ENCODE results near the gene A2ML1. TPM values are rescaled to one million over a fixed set of nuclear protein-coding genes. Genes with fewer than 3 reads are reported as not detected.
"Not testable (repeated sequence)": the region's sequence is repeated elsewhere in the genome, so short reads cannot be mapped to it uniquely, and the experiment has no call there.

A2ML1 gene
- total RNA-seq, 1 experiment from 2014 or later = not detected

GRCh38 chr12:8817856-8818255 is 4.6 kb upstream of the A2ML1 start:
- DNase-seq (ENCODE audit: low spot score) = no peak

- DNase-seq (ENCODE audit: low spot score) = no peak
These were observed 3.9 kb upstream of the A2ML1 start for GRCh38 chr12:8818526-8818925.

DNA sequence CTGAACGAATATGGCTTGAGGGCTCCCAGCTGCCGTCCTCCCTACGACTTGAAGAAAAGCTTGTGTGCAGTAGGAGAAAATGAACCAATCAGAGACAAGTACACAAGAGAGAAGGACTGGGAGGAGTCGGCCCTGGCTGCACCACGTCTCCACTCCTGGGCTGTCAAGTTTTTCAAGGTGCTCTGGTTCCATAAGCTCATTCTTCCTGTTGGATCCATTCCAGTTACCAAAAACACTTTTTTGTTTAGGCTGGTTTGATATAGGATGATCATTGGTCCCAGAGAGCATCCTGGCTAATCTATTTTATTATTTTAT is 2.8 kb upstream of the A2ML1 start:
- no peak for DNase-seq (ENCODE audit: low spot score)

- DNase-seq (ENCODE audit: low spot score) = not testable (repeated sequence)
These were observed 1.6 kb upstream of the A2ML1 start for GRCh38 chr12:8820676-8821407.

DNA sequence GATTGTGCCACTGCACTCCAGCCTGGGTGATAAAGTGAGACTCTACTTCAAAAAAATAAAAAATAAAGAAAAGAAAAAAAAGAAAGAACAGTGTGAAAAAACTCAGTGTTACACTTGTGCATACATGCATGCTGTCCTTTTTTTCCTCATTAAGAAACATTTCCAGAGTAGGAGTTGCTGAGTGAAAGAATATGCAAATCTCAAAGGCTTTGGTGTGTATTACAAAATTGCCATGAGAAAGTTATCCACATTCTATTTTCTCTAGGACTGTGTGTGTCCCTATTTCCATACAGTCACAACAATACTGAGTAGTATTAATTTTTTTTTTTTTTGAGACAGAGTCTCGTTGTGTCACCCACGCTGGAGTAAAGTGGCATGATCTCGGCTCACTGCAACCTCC is 830 bp upstream of the A2ML1 start:
- no peak for DNase-seq (ENCODE audit: low spot score)

- peak; percentile 1 for DNase-seq (ENCODE audit: low spot score)
These were observed 1.3 kb downstream of the A2ML1 start for GRCh38 chr12:8823565-8824300.

GRCh38 chr12:8827551-8828256 is 5.3 kb downstream of the A2ML1 start:
- no peak for DNase-seq (ENCODE audit: low spot score)

GRCh38 chr12:8828257-8829124 is 6.1 kb downstream of the A2ML1 start:
- peak; percentile 1 for DNase-seq (ENCODE audit: low spot score)

GRCh38 chr12:8829125-8829518 is 6.7 kb downstream of the A2ML1 start:
- DNase-seq (ENCODE audit: low spot score) = no peak

- no peak for DNase-seq (ENCODE audit: low spot score)
These were observed 7.2 kb downstream of the A2ML1 start for GRCh38 chr12:8829621-8830020.

GRCh38 chr12:8831116-8831515 is 8.7 kb downstream of the A2ML1 start:
- no peak for DNase-seq (ENCODE audit: low spot score)

GRCh38 chr12:8832500-8832899 is 10.1 kb downstream of the A2ML1 start:
- DNase-seq (ENCODE audit: low spot score) = no peak

DNA sequence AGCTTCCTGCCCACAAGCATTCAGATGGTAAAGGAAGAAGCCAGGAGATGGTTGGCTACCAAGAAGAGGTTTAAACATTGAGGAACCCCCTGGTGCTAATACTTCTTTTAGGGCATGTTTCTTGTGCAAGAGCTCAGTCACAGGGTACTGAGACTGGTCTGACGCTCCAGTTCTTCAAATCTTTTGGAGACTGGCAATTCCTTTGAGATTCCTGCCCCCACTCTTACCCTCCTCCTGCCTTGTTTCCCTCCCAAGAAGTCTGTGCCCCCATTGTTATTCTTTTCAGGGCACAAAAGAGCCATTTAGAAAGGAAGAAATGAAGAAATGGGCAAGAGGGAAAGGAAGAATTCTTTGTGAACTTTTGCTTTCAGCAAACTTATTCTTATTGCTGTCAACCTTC is 11.8 kb downstream of the A2ML1 start:
- no peak for DNase-seq (ENCODE audit: low spot score)

- DNase-seq (ENCODE audit: low spot score) = no peak
These were observed 14.9 kb downstream of the A2ML1 start for GRCh38 chr12:8837291-8837690.

DNA sequence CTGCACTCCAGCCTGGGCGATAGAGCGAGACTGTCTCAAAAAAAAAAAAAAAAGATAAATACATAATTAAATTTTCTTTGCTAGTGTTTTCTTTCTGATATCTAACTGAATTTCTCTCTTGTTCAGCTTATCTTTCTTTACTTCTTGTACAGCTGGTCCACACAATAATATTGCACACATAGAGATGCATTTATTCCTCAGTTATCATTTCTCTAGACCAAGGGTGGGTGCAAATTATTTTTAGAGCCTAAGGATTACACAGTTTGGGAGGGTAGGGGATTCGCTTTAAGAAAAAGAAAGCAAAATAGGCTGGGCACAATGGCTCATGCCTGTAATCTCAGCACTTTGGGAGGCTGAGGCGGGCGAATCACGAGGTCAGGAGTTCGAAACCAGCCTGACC is 17.9 kb downstream of the A2ML1 start:
- DNase-seq (ENCODE audit: low spot score) = no peak

DNA sequence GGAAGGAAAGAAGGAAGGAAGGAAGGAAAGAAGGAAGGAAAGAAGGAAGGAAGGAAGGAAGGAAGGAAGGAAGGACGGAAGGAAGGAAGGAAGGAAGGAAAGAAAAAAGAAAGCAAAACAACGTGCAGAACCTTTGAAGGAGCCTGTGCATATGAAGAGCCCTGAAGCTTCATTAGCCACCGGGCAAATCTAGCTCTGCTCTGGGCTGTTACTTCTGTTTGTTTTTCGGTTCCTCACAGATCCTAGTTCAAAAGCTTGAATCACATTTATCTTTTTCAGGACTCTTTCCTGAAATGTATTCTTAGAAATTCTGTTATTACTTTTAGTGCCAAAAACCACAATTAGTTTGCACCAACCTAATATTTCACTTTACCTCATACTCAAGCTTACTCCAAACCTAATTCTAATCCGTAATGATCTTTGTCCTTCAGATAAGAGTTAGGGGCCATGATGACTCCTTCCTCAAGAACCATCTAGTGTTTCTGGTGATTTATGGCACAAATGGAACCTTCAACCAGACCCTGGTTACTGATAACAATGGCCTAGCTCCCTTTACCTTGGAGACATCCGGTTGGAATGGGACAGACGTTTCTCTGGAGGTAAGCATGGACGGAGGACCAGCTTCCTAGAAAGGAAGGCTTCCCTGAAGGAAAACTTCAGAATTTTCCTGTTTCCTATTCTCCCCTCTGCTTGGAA is 18.7 kb downstream of the A2ML1 start:
- no peak for DNase-seq (ENCODE audit: low spot score)

- no peak for DNase-seq (ENCODE audit: low spot score)
These were observed 19.4 kb downstream of the A2ML1 start for GRCh38 chr12:8841778-8842177.

GRCh38 chr12:8844665-8845064 is 22.2 kb downstream of the A2ML1 start:
- no peak for DNase-seq (ENCODE audit: low spot score)

DNA sequence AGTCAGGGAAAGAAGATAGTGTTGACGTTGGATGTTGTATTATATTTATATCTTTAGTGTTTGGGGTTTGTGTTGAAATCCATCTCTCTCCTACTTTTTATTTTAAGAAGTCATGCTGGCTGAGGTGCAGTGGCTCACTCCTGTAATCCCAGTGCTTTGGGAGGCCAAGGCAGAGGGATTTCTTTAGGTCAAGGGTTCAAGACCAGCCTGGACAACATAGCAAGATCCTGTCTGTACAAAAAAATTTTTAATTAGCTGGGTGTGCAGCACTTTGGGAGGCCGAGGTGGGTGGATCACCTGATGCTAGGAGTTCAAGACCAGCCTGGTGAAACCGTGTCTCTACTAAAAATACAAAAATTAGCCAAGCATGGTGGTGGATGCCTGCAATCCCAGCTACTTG is 23.9 kb downstream of the A2ML1 start:
- DNase-seq (ENCODE audit: low spot score) = no peak

DNA sequence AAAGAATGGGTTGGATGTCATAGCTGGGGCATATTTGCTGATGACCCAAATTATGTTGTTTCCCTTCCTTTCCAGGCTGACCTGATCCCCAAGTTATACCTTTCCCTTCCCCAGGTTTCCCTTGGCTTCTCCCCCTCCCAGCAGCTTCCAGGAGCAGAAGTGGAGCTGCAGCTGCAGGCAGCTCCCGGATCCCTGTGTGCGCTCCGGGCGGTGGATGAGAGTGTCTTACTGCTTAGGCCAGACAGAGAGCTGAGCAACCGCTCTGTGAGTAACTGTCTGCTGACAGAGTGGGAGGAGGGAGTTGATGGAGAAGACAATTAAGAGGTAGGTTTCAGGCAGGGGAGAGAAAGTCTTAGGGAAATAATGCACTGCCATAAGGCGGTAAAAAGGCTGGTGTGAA is 25.0 kb downstream of the A2ML1 start:
- no peak for DNase-seq (ENCODE audit: low spot score)

- no peak for DNase-seq (ENCODE audit: low spot score)
These were observed 27.5 kb downstream of the A2ML1 start for GRCh38 chr12:8849876-8850275.

Data from A172 (cell line).